Endothelial cell of umbilical vein (primary cell): Measurements from ENCODE around the gene OR2H1. TPM values are rescaled to one million over a fixed set of nuclear protein-coding genes. Genes with fewer than 3 reads are reported as not detected.

Experiments
- BruUV-seq: library from RNA; stranded (reverse); fragments of 400-500 nt; replicated peaks from 2 replicates; lab custom pipeline; 2021; lab: Mats Ljungman, UMichigan
- CTCF ChIA-PET: fragments of 300-600, 350-600 bp; sonication (Branson Sonifier 250); formaldehyde crosslinking; loops from one replicate; lab custom pipeline; 2021; ENCODE audit warnings: antibody characterized with exemption, inconsistent platforms; lab: Charles Lee
- POLR2A ChIA-PET: fragments of 300-600, 350-600 bp; sonication (Branson Sonifier 250); formaldehyde crosslinking; loops from one replicate; lab custom pipeline; 2021; ENCODE audit warnings: antibody characterized with exemption, inconsistent platforms; lab: Charles Lee
- DNase-seq: peaks from one replicate; pipeline ENCODE4 v3.0.0-alpha.2; 2011; ENCODE audit warnings: low read depth, low spot score
- FAIRE-seq: peaks from 2 replicates; lab custom pipeline; 2011; peaks lifted over from hg19 to GRCh38; lab: Jason Lieb, UNC
- H2AFZ ChIP-seq: 2 replicates; pipeline ENCODE4 v1.6.0; 2012; ENCODE audit warnings: low read depth, low read length, control low read depth, inconsistent platforms
- H3K27ac ChIP-seq: 2 replicates; pipeline ENCODE4 v1.5.1; 2011; ENCODE audit warnings: low read depth, mild to moderate bottlenecking, control low read depth, low read length, moderate library complexity; ENCODE audit not compliant: insufficient read depth
- H3K27me3 ChIP-seq, 2 experiments: 2 replicates each; pipeline versions ENCODE4 v1.6.0 to v1.6.1; 2011; ENCODE audit warnings: low read length in 2 of 2, mixed read lengths in 1 of 2; ENCODE audit not compliant: control insufficient read depth in 2 of 2, insufficient read depth in 2 of 2
- H3K36me3 ChIP-seq, 2 experiments: 2 replicates in 1 of 2; 3 replicates in 1 of 2; pipeline ENCODE4 v1.5.1; 2011; ENCODE audit warnings: low read length in 2 of 2, mild to moderate bottlenecking in 1 of 2, moderate library complexity in 1 of 2; ENCODE audit not compliant: control insufficient read depth in 2 of 2, insufficient read depth in 2 of 2; ENCODE audit errors: extremely low read depth in 1 of 2
- H3K4me1 ChIP-seq: 3 replicates; pipeline ENCODE4 v1.5.1; 2011; ENCODE audit warnings: mild to moderate bottlenecking, low read length; ENCODE audit not compliant: control insufficient read depth, insufficient read depth; ENCODE audit errors: extremely low read depth
- H3K4me2 ChIP-seq: 2 replicates; pipeline ENCODE4 v1.6.1; 2011; ENCODE audit warnings: low read length, control low read depth, mixed read lengths; ENCODE audit not compliant: insufficient read depth
- H3K4me3 ChIP-seq, 3 experiments: fragments of 200-600 bp in 1 of 3; sonication (generic), shearing (Covaris generic) in 1 of 3; replicated peaks in 1 of 3; 2 replicates each; pipeline ENCODE4 v1.5.1; 2011 to 2016; ENCODE audit warnings: control low read depth in 3 of 3, low read length in 3 of 3, mild to moderate bottlenecking in 2 of 3, inconsistent platforms in 1 of 3, low read depth in 1 of 3, moderate library complexity in 1 of 3; ENCODE audit not compliant: insufficient read depth in 1 of 3
- H3K79me2 ChIP-seq: 2 replicates; pipeline ENCODE4 v1.6.0; 2012; ENCODE audit warnings: low read length, inconsistent platforms; ENCODE audit not compliant: control insufficient read depth, insufficient read depth
- H3K9ac ChIP-seq: replicated peaks from 2 replicates; pipeline ENCODE3; 2011; ENCODE audit warnings: low read length, control low read depth; ENCODE audit not compliant: insufficient read depth; ENCODE audit errors: extremely low read depth
- H3K9me1 ChIP-seq: replicated peaks from 3 replicates; pipeline ENCODE4 v1.6.0; 2011; ENCODE audit warnings: mild to moderate bottlenecking, low read length; ENCODE audit not compliant: control insufficient read depth, insufficient read depth; ENCODE audit errors: extremely low read depth
- H3K9me3 ChIP-seq: replicated peaks from 2 replicates; pipeline ENCODE4 v1.5.1; 2012; ENCODE audit warnings: low read length, inconsistent platforms; ENCODE audit not compliant: control insufficient read depth, insufficient read depth
- H4K20me1 ChIP-seq: replicated peaks from 2 replicates; pipeline ENCODE3; 2011; ENCODE audit warnings: mild to moderate bottlenecking, low read length; ENCODE audit not compliant: control insufficient read depth, insufficient read depth; ENCODE audit errors: extremely low read depth
- EZH2 ChIP-seq: IDR thresholded peaks from 2 replicates; pipeline ENCODE4 v1.6.1; 2012; ENCODE audit warnings: borderline replicate concordance, low read depth, mild to moderate bottlenecking, moderate library complexity, low read length, inconsistent platforms; ENCODE audit not compliant: severe bottlenecking
- FOS ChIP-seq: IDR thresholded peaks from 2 replicates; pipeline ENCODE4 v1.6.1; 2011; ENCODE audit warnings: mild to moderate bottlenecking, low read length, moderate library complexity, borderline replicate concordance; ENCODE audit not compliant: insufficient read depth
- GATA2 ChIP-seq: IDR thresholded peaks from 2 replicates; pipeline ENCODE4 v1.7.0; 2011; ENCODE audit warnings: low read depth, mild to moderate bottlenecking, moderate library complexity, mixed read lengths, low read length; ENCODE audit not compliant: insufficient read length, insufficient read depth
- JUN ChIP-seq: IDR thresholded peaks from 2 replicates; pipeline ENCODE4 v1.6.1; 2011; ENCODE audit warnings: borderline replicate concordance, low read depth; ENCODE audit not compliant: insufficient read length, insufficient read depth
- MYC ChIP-seq: IDR thresholded peaks from one replicate; pipeline ENCODE4 v1.6.1; 2011; ENCODE audit warnings: mild to moderate bottlenecking, low read depth, low read length
- POLR2A ChIP-seq: IDR thresholded peaks from 2 replicates; pipeline ENCODE4 v1.6.1; 2012; ENCODE audit warnings: low read depth, mild to moderate bottlenecking, control low read depth, low read length
- POLR2AphosphoS5 ChIP-seq: IDR thresholded peaks from 2 replicates; pipeline ENCODE4 v1.6.1; 2012; ENCODE audit warnings: low read depth, mild to moderate bottlenecking, control low read depth, low read length, moderate library complexity; ENCODE audit not compliant: insufficient read depth
- dilution Hi-C: fragments of 300-500 bp; cut with MboI; formaldehyde crosslinking; loops from one replicate; pipeline ENCODE4 v1.15.0; 2019; ENCODE audit warnings: low sequenced_read_pairs; ENCODE audit not compliant: extremely low pct_ligation_motif_present
- intact Hi-C: fragments of 100-400 bp; cut with micrococcal nuclease; formaldehyde crosslinking; loops from one replicate; pipeline ENCODE4 v1.10.0; 2022
- polyA plus RNA-seq, 4 experiments: library from polyadenylated mRNA; depleted of rRNA in 3 of 4; stranded (reverse) in 3 of 4; unstranded in 1 of 4; fragments of >200 nt; gene quantifications; 2 replicates each; pipeline versions ENCODE4 v1.2.1 to v1.2.3, GENCODE V29; 2011 to 2012; ENCODE audit warnings: missing spikeins in 1 of 4
- total RNA-seq: library from RNA; stranded (reverse); gene quantifications from 2 replicates; pipeline ENCODE4 v1.2.3, GENCODE V29; 2021
- TF ChIP-seq, protein P1 (sequence below): IDR thresholded peaks from 2 replicates; pipeline ENCODE4 v1.6.1; 2011; ENCODE audit not compliant: insufficient read depth, insufficient read length
- TF ChIP-seq, protein P2 (sequence below), 2 donors: IDR thresholded peaks; 1 replicate in 1 of 2; 2 replicates in 1 of 2; pipeline ENCODE4 v1.5.1; 2011; ENCODE audit warnings: low read length in 2 of 2, mild to moderate bottlenecking in 2 of 2, moderate library complexity in 2 of 2, control low read depth in 1 of 2, inconsistent platforms in 1 of 2, low read depth in 1 of 2; ENCODE audit not compliant: insufficient read depth in 1 of 2; ENCODE audit errors: extremely low read depth in 1 of 2

Gene OR2H1
- total and polyA plus RNA-seq, 2 donors (not counting 3 experiments of a cell fraction or from before 2014, with no cell fraction given) = not detected

DNA sequence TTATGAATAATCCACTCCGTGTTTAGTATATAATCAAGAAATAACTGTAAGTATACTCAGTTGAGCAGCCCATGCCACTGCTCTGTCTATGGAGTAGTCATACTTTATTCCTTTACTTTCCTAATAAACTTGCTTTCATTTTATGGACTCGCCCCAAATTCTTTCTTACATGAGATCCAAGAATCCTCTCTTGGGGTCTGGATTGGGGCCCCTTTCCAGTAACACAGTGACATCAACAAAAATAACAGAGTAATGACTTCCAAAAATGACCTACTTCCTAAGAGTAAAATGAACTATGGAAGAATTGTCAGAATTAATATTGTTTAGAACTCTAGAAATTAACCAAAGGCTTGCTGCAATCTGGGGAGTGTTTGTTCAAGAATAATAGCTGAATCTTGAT lies 8.8 kb downstream of the OR2H1 start:
- DNase-seq (no peak), FAIRE-seq (no peak)
- Histone ChIP-seq H3K79me2 (no peaks in the 10 kb centered on the region), H3K4me2 (no peak overlapping the region), H2AFZ (no peak overlapping the region), H3K4me1 (no peaks in the 10 kb centered on the region), H3K4me3 (no peak overlapping the region), H3K27ac (no peak overlapping the region), H4K20me1 (no peaks in the 10 kb centered on the region), H3K36me3 (no peaks in the 10 kb centered on the region), H3K27me3 (no peaks in the 10 kb centered on the region), H3K9me1 (no peaks in the 10 kb centered on the region), H3K9ac (no peak overlapping the region), H3K9me3 (no peaks in the 10 kb centered on the region)
- intact Hi-C loops = no loop called here
- dilution Hi-C loops = no loop called here
- BruUV-seq = no TSS peak
- ChIA-PET POLR2A (no interaction called here), CTCF (no interaction called here)
- TF ChIP-seq JUN = no peak
- no peak for TF ChIP-seq FOS
- TF ChIP-seq, protein P1, sequence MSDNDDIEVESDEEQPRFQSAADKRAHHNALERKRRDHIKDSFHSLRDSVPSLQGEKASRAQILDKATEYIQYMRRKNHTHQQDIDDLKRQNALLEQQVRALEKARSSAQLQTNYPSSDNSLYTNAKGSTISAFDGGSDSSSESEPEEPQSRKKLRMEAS = no peak
- TF ChIP-seq, protein P2, sequence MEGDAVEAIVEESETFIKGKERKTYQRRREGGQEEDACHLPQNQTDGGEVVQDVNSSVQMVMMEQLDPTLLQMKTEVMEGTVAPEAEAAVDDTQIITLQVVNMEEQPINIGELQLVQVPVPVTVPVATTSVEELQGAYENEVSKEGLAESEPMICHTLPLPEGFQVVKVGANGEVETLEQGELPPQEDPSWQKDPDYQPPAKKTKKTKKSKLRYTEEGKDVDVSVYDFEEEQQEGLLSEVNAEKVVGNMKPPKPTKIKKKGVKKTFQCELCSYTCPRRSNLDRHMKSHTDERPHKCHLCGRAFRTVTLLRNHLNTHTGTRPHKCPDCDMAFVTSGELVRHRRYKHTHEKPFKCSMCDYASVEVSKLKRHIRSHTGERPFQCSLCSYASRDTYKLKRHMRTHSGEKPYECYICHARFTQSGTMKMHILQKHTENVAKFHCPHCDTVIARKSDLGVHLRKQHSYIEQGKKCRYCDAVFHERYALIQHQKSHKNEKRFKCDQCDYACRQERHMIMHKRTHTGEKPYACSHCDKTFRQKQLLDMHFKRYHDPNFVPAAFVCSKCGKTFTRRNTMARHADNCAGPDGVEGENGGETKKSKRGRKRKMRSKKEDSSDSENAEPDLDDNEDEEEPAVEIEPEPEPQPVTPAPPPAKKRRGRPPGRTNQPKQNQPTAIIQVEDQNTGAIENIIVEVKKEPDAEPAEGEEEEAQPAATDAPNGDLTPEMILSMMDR (IDR thresholded peaks at IDR 0.05; ENCODE audit: extremely low read depth in 1 of 2, insufficient read depth in 1 of 2, low read depth in 1 of 2, low read length in 2 of 2) = no peak
- no peak for TF ChIP-seq MYC
- TF ChIP-seq EZH2 = no peak
- no peak for TF ChIP-seq POLR2AphosphoS5
- no peak for TF ChIP-seq POLR2A
- no peak for TF ChIP-seq GATA2
